ENCODE measurements around the gene SYT1.

- no peak for TF ChIP-seq POLR2AphosphoS5 (IDR thresholded peaks at IDR 0.05; ENCODE audit: borderline replicate concordance, low read depth, low read length)
- no peak for TF ChIP-seq EZH2 (IDR thresholded peaks at IDR 0.05)
- TF ChIP-seq FOXP2 (optimal IDR thresholded peaks at IDR 0.05; ENCODE audit: control extremely low read depth, extremely low read length, insufficient read depth), result no peak
Observed at GRCh38 chr12:78878866-78879265, 14.3 kb downstream of the SYT1 start.
